ENCODE measurements around the gene ARL1.

Gene ARL1

GRCh38 chr12:101375573-101375972 lies 32.0 kb downstream of the ARL1 start:
- H3K27ac Mint-ChIP-seq, result peak overlapping the region; percentile 62
- peaks cover 67% of the 10 kb centered on the region for H3K36me3 Mint-ChIP-seq (ENCODE audit: low read depth)
- no peak overlapping the region for H3K4me3 Mint-ChIP-seq
- ATAC-seq (no peak), DNase-seq (no peak)
- no peaks in the 10 kb centered on the region for H3K9me3 Mint-ChIP-seq
- no peaks in the 10 kb centered on the region for H3K4me1 Mint-ChIP-seq
- H3K27me3 Mint-ChIP-seq, result no peaks in the 10 kb centered on the region

GRCh38 chr12:101372431-101372830 lies 35.1 kb downstream of the ARL1 start:
- Mint-ChIP-seq H3K36me3 (ENCODE audit: low read depth) (peaks cover 61% of the 10 kb centered on the region), H3K27me3 (no peaks in the 10 kb centered on the region), H3K9me3 (no peaks in the 10 kb centered on the region), H3K27ac (no peak overlapping the region), H3K4me1 (no peaks in the 10 kb centered on the region), H3K4me3 (no peak overlapping the region)
- ATAC-seq, result no peak
- DNase-seq, result no peak

GRCh38 chr12:101368016-101368415 lies 39.6 kb downstream of the ARL1 start:
- DNase-seq (no peak), ATAC-seq (no peak)
- Mint-ChIP-seq H3K4me1 (no peaks in the 10 kb centered on the region), H3K9me3 (no peaks in the 10 kb centered on the region), H3K27ac (no peak overlapping the region), H3K36me3 (ENCODE audit: low read depth) (peaks cover 56% of the 10 kb centered on the region), H3K27me3 (no peaks in the 10 kb centered on the region), H3K4me3 (no peak overlapping the region)

GRCh38 chr12:101361455-101361854 lies 46.1 kb downstream of the ARL1 start:
- no peaks in the 10 kb centered on the region for H3K27me3 Mint-ChIP-seq

GRCh38 chr12:101356794-101357193 lies 50.8 kb downstream of the ARL1 start:
- DNase-seq (no peak), ATAC-seq (no peak)
- Mint-ChIP-seq H3K4me1 (no peaks in the 10 kb centered on the region), H3K9me3 (no peaks in the 10 kb centered on the region), H3K27me3 (no peaks in the 10 kb centered on the region), H3K4me3 (no peak overlapping the region), H3K36me3 (ENCODE audit: low read depth) (peaks cover 60% of the 10 kb centered on the region), H3K27ac (no peak overlapping the region)

More at GRCh38 chr12:101361455-101361854, 46.1 kb downstream of the ARL1 start:
- ATAC-seq, result no peak
- Mint-ChIP-seq H3K4me1 (no peaks in the 10 kb centered on the region), H3K4me3 (no peak overlapping the region), H3K9me3 (no peaks in the 10 kb centered on the region), H3K27ac (no peak overlapping the region), H3K36me3 (ENCODE audit: low read depth) (peaks cover 53% of the 10 kb centered on the region)
- no peak for DNase-seq

GRCh38 chr12:101351682-101352081 lies 55.9 kb downstream of the ARL1 start:
- no peaks in the 10 kb centered on the region for H3K9me3 Mint-ChIP-seq
- no peak for DNase-seq
- no peak for ATAC-seq
- H3K4me3 Mint-ChIP-seq, result no peak overlapping the region
- no peaks in the 10 kb centered on the region for H3K4me1 Mint-ChIP-seq
- H3K36me3 Mint-ChIP-seq (ENCODE audit: low read depth), result peaks cover 73% of the 10 kb centered on the region
- H3K27ac Mint-ChIP-seq, result no peak overlapping the region
- no peaks in the 10 kb centered on the region for H3K27me3 Mint-ChIP-seq

DNA sequence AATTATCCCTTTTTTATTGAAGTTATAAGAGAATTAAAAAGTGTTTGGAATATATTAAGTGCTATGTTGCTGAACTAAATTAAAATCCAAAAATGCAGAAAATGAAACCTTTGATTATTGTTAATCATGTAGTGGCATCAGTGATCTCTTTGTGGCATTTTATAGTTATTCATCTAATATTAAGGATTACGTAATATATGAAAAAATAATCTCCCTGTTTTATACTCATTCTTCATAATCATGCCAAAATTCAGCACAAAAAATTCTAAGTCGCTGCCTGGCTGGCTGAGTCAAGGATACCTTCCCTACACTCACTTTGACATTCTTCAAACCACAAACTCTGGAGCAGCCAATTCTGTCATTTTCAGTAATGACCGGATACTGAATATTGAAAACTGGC lies 63.7 kb downstream of the ARL1 start:
- no peak overlapping the region for H3K27ac Mint-ChIP-seq
- no peaks in the 10 kb centered on the region for H3K27me3 Mint-ChIP-seq
- H3K4me3 Mint-ChIP-seq, result no peak overlapping the region
- H3K9me3 Mint-ChIP-seq, result no peaks in the 10 kb centered on the region
- no peak for ATAC-seq
- no peaks in the 10 kb centered on the region for H3K4me1 Mint-ChIP-seq
- no peak for DNase-seq
- H3K36me3 Mint-ChIP-seq (ENCODE audit: low read depth), result peaks cover 71% of the 10 kb centered on the region
